B cell (primary cell): Measurements from ENCODE around the gene SYT2. TPM values are rescaled to one million over a fixed set of nuclear protein-coding genes. Genes with fewer than 3 reads are reported as not detected.

Experiments
- ATAC-seq: fragments of 200-7000 bp; cut with Tn5 transposase; one replicate; pipeline ENCODE4 v1.10.0; 2021; ENCODE audit warnings: low read depth, mild to moderate bottlenecking, moderate number of reproducible peaks, moderate library complexity
- CTCF ChIA-PET: fragments of 350-600 bp; sonication (Branson Sonifier 250); formaldehyde crosslinking; loops from one replicate; lab custom pipeline; 2021; ENCODE audit warnings: antibody characterized with exemption, inconsistent platforms; lab: Charles Lee
- POLR2A ChIA-PET: fragments of 350-600 bp; sonication (Branson Sonifier 250); formaldehyde crosslinking; loops from one replicate; lab custom pipeline; 2021; ENCODE audit warnings: antibody characterized with exemption; lab: Charles Lee
- DNase-seq: peaks from one replicate; pipeline ENCODE4 v3.0.0; 2013
- H2AFZ ChIP-seq: 2 replicates; pipeline ENCODE4 v1.6.1; 2012; ENCODE audit warnings: mild to moderate bottlenecking, low read depth, low read length; ENCODE audit not compliant: insufficient read depth, poor library complexity, severe bottlenecking
- H3K27ac ChIP-seq, 2 donors: 1 replicate in 1 of 2; 2 replicates in 1 of 2; pipeline ENCODE4 v1.5.1; 2012 to 2013; ENCODE audit warnings: low read length in 2 of 2, mild to moderate bottlenecking in 2 of 2, moderate library complexity in 1 of 2
- H3K27me3 ChIP-seq, 4 experiments: fragments of 200-600 bp in 1 of 4; sonication (generic) in 1 of 4; replicated peaks in 1 of 4; 1 replicate in 2 of 4; 2 replicates in 2 of 4; pipeline versions ENCODE4 v1.6.1 to v1.7.0; 2013 to 2016; ENCODE audit warnings: low read length in 3 of 4, mild to moderate bottlenecking in 2 of 4, mixed read lengths in 1 of 4, moderate library complexity in 1 of 4; ENCODE audit not compliant: insufficient read depth in 4 of 4, control insufficient read depth in 3 of 4; ENCODE audit errors: control extremely low read depth in 1 of 4
- H3K36me3 ChIP-seq, 2 experiments: replicated peaks in 1 of 2; 1 replicate in 1 of 2; 2 replicates in 1 of 2; pipeline versions ENCODE4 v1.6.1 to v1.7.1; 2013; ENCODE audit warnings: low read length in 1 of 2; ENCODE audit not compliant: insufficient read depth in 2 of 2, control insufficient read depth in 1 of 2; ENCODE audit errors: control extremely low read depth in 1 of 2, extremely low read depth in 1 of 2
- H3K4me1 ChIP-seq, 2 donors: fragments of 200-600 bp in 1 of 2; sonication (generic) in 1 of 2; 1 replicate in 1 of 2; 2 replicates in 1 of 2; pipeline versions ENCODE4 v1.5.1 to v1.6.1; 2013 to 2017; ENCODE audit warnings: low read length in 2 of 2; ENCODE audit not compliant: control insufficient read depth in 2 of 2, insufficient read depth in 2 of 2
- H3K4me2 ChIP-seq: replicated peaks from 2 replicates; pipeline ENCODE3; 2012; ENCODE audit warnings: mild to moderate bottlenecking, low read depth, low read length; ENCODE audit not compliant: poor library complexity, severe bottlenecking
- H3K4me3 ChIP-seq, 5 experiments: fragments of 200-600 bp in 1 of 5; sonication (generic) in 1 of 5; 1 replicate in 3 of 5; 2 replicates in 2 of 5; pipeline versions ENCODE4 v1.5.1 to v1.7.0; 2011 to 2016; ENCODE audit warnings: low read length in 4 of 5, mild to moderate bottlenecking in 4 of 5, low read depth in 2 of 5, control low read depth in 1 of 5, moderate library complexity in 1 of 5; ENCODE audit not compliant: insufficient read depth in 1 of 5; ENCODE audit errors: control extremely low read depth in 1 of 5, extremely low read depth in 1 of 5
- H3K79me2 ChIP-seq: fragments of 200-600 bp; sonication (generic); one replicate; pipeline ENCODE4 v1.6.0; 2016; ENCODE audit warnings: low read length; ENCODE audit not compliant: control insufficient read depth, insufficient read depth
- H3K9ac ChIP-seq: fragments of 200-600 bp; sonication (generic); 2 replicates; pipeline ENCODE4 v1.6.1; 2017; ENCODE audit warnings: mild to moderate bottlenecking, low read length, moderate library complexity
- H3K9me3 ChIP-seq, 3 donors: one replicate each; pipeline versions ENCODE4 v1.6.1 to v1.7.1; 2013; ENCODE audit warnings: low read length in 2 of 3; ENCODE audit not compliant: control insufficient read depth in 2 of 3, insufficient read depth in 1 of 3; ENCODE audit errors: control extremely low read depth in 1 of 3
- H4K20me1 ChIP-seq: 2 replicates; pipeline ENCODE4 v1.6.0; 2012; ENCODE audit warnings: mild to moderate bottlenecking, low read length; ENCODE audit not compliant: insufficient read depth, control insufficient read depth, poor library complexity, severe bottlenecking
- H3K27ac Mint-ChIP-seq: one replicate; pipeline ENCODE4 v1.8.0; 2021; ENCODE audit warnings: mixed read lengths
- H3K27me3 Mint-ChIP-seq: one replicate; pipeline ENCODE4 v1.8.0; 2021; ENCODE audit warnings: mixed read lengths
- H3K4me1 Mint-ChIP-seq: one replicate; pipeline ENCODE4 v1.8.0; 2021; ENCODE audit warnings: mixed read lengths
- H3K4me3 Mint-ChIP-seq: one replicate; pipeline ENCODE4 v1.8.0; 2021; ENCODE audit warnings: mixed read lengths
- H3K9me3 Mint-ChIP-seq: one replicate; pipeline ENCODE4 v1.8.0; 2022; ENCODE audit warnings: mixed read lengths; ENCODE audit not compliant: insufficient read depth
- CTCF ChIP-seq: fragments of 200-600 bp; IDR thresholded peaks from one replicate; pipeline ENCODE4 v1.8.0; 2022; ENCODE audit warnings: antibody characterized with exemption, mild to moderate bottlenecking
- EZH2 ChIP-seq: IDR thresholded peaks from 2 replicates; pipeline ENCODE4 v1.6.1; 2012; ENCODE audit warnings: borderline replicate concordance, low read depth, mild to moderate bottlenecking, moderate library complexity, low read length; ENCODE audit not compliant: insufficient read depth, poor library complexity, severe bottlenecking
- WGBS: methylation state at CpG from one replicate; pipeline ENCODE4 v1.1.5; 2013; ENCODE audit warnings: missing lambda C conversion rate; ENCODE audit not compliant: insufficient coverage; 5-methylcytosine and 5-hydroxymethylcytosine counted together
- intact Hi-C: fragments of 100-400 bp; cut with micrococcal nuclease; formaldehyde crosslinking; loops from one replicate; pipeline ENCODE4 v1.10.0; 2022
- polyA plus RNA-seq: library from polyadenylated mRNA; depleted of rRNA; stranded (reverse); fragments of >200 nt; gene quantifications from 2 replicates; pipeline ENCODE4 v1.2.3, GENCODE V29; 2012
- total RNA-seq, 2 donors: library from RNA; stranded (reverse); fragments of 120-200 nt in 1 of 2; gene quantifications; 1 replicate in 1 of 2; 2 replicates in 1 of 2; pipeline versions ENCODE4 v1.2.3 to v1.2.4, GENCODE V29; 2013 to 2022

SYT2 gene
- total and polyA plus RNA-seq, 2 donors (not counting 1 experiment from before 2014, with no cell fraction given): not detected

GRCh38 chr1:202588503-202589189, 121.6 kb downstream of the SYT2 start:
- DNase-seq: no peak
- H3K27ac ChIP-seq: no peak overlapping the region
- H3K4me1 ChIP-seq: peaks cover 15 to 21% of the 10 kb centered on the region in 2 donors
- H2AFZ ChIP-seq: no peak overlapping the region
- Mint-ChIP-seq H3K9me3 (no peaks in the 10 kb centered on the region), H3K4me3 (no peak overlapping the region), H3K27ac (no peak overlapping the region), H3K27me3 (no peaks in the 10 kb centered on the region), H3K4me1 (peaks cover 30% of the 10 kb centered on the region)
- POLR2A ChIA-PET: no interaction called here
- H3K9ac ChIP-seq: no peak overlapping the region
- intact Hi-C loops: no loop called here
- H3K9me3 ChIP-seq: no peaks in the 10 kb centered on the region
- ATAC-seq: no peak
- WGBS: 100% methylated on average over 3 of the region's 4 CpGs
- no peaks in the 10 kb centered on the region for H3K79me2 ChIP-seq
- TF ChIP-seq EZH2 (no peak), CTCF (no peak)
- CTCF ChIA-PET: interaction anchor here (0.7 kb wide), 1 partner anchor 15 kb away, joined by 3 read pairs; no protein-coding TSS in a partner anchor
- H3K4me3 ChIP-seq: no peak overlapping the region
- no peaks in the 10 kb centered on the region for H3K27me3 ChIP-seq
- no peak overlapping the region for H3K4me2 ChIP-seq
- no peaks in the 10 kb centered on the region for H3K36me3 ChIP-seq
- H4K20me1 ChIP-seq: no peaks in the 10 kb centered on the region

GRCh38 chr1:202587859-202588485, 122.3 kb downstream of the SYT2 start:
- H3K4me3 Mint-ChIP-seq: no peak overlapping the region
- H3K27ac Mint-ChIP-seq: no peak overlapping the region
- TF ChIP-seq CTCF (no peak), EZH2 (no peak)
- no peaks in the 10 kb centered on the region for H3K79me2 ChIP-seq
- H2AFZ ChIP-seq: no peak overlapping the region
- no peak overlapping the region for H3K9ac ChIP-seq
- no peaks in the 10 kb centered on the region for H4K20me1 ChIP-seq
- H3K27ac ChIP-seq: no peak overlapping the region
- H3K4me1 Mint-ChIP-seq: peaks cover 30% of the 10 kb centered on the region
- no peaks in the 10 kb centered on the region for H3K27me3 ChIP-seq
- H3K9me3 Mint-ChIP-seq: no peaks in the 10 kb centered on the region
- ChIA-PET POLR2A (no interaction called here), CTCF (interaction anchor here (1.3 kb wide), 1 partner anchor 10 kb away, joined by 4 read pairs; no protein-coding TSS in a partner anchor)
- no peaks in the 10 kb centered on the region for H3K27me3 Mint-ChIP-seq
- WGBS: no CpG with 5 or more reads among the region's 1 CpG
- intact Hi-C loops: no loop called here
- no peak overlapping the region for H3K4me2 ChIP-seq
- H3K9me3 ChIP-seq: no peaks in the 10 kb centered on the region
- no peaks in the 10 kb centered on the region for H3K36me3 ChIP-seq
- ATAC-seq (no peak), DNase-seq (no peak)
- no peak overlapping the region for H3K4me3 ChIP-seq
- H3K4me1 ChIP-seq: peaks cover 15 to 21% of the 10 kb centered on the region in 2 donors
